GM12878 (cell line): ENCODE data around the gene ATP6V0A1. TPM values are rescaled to one million over a fixed set of nuclear protein-coding genes. Genes with fewer than 3 reads are reported as not detected.

ENCODE experiments used
- ATAC-seq: fragments of 200-7000 bp; cut with Tn5 transposase; 3 replicates; pipeline ENCODE4 v1.9.1; 2020; ENCODE audit warnings: mild to moderate bottlenecking, moderate library complexity
- BruUV-seq: library from RNA; stranded (reverse); fragments of 400-500 nt; replicated peaks from 2 replicates; lab custom pipeline; 2021; lab: Mats Ljungman, UMichigan
- CTCF ChIA-PET: fragments of 300-600 bp; sonication (Branson Sonifier 250); formaldehyde crosslinking; extraction: SDS; loops from one replicate; lab custom pipeline; 2021; ENCODE audit warnings: inconsistent platforms; lab: Yijun Ruan, JAX
- POLR2A ChIA-PET: fragments of 350-600 bp; formaldehyde crosslinking; extraction: SDS; loops from one replicate; lab custom pipeline; 2021; ENCODE audit warnings: inconsistent platforms; lab: Charles Lee
- RAD21 ChIA-PET: fragments of 300-600 bp; sonication (Branson Sonifier 250); formaldehyde crosslinking; loops from one replicate; lab custom pipeline; 2023; ENCODE audit warnings: antibody characterized with exemption; ENCODE audit not compliant: unreplicated experiment; lab: Charles Lee
- SMC1A ChIA-PET: fragments of 300-600 bp; sonication (Branson Sonifier 250); formaldehyde crosslinking; loops from one replicate; lab custom pipeline; 2023; ENCODE audit not compliant: unreplicated experiment, uncharacterized antibody; lab: Charles Lee
- DNase-seq: peaks from one replicate; pipeline ENCODE4 v3.0.0-alpha.2; 2011; ENCODE audit warnings: low read depth, low spot score
- FAIRE-seq: peaks from 3 replicates; lab custom pipeline; 2011; peaks lifted over from hg19 to GRCh38; lab: Jason Lieb, UNC
- H2AFZ ChIP-seq: 2 replicates; pipeline ENCODE4 v1.6.0; 2011; ENCODE audit warnings: low read depth, low read length, control low read depth; ENCODE audit not compliant: control insufficient read depth
- H3K27ac ChIP-seq: 2 replicates; pipeline ENCODE4 v1.5.1; 2011; ENCODE audit warnings: control low read depth; ENCODE audit not compliant: control insufficient read depth, insufficient read depth
- H3K27me3 ChIP-seq, 2 experiments: replicated peaks in 1 of 2; 2 replicates each; pipeline versions ENCODE4 v1.6.0 to v1.6.1; 2011; ENCODE audit warnings: low read length in 1 of 2; ENCODE audit not compliant: control insufficient read depth in 2 of 2, insufficient read depth in 2 of 2
- H3K36me3 ChIP-seq, 2 experiments: 2 replicates each; pipeline ENCODE4 v1.5.1; 2011; ENCODE audit warnings: low read length in 1 of 2; ENCODE audit not compliant: control insufficient read depth in 2 of 2, insufficient read depth in 2 of 2
- H3K4me1 ChIP-seq: 2 replicates; pipeline ENCODE4 v1.6.1; 2011; ENCODE audit warnings: mild to moderate bottlenecking, low read length, moderate library complexity, mixed read lengths; ENCODE audit not compliant: control insufficient read depth, insufficient read depth
- H3K4me2 ChIP-seq: 2 replicates; pipeline ENCODE4 v1.6.0; 2011; ENCODE audit warnings: control low read depth; ENCODE audit not compliant: control insufficient read depth, insufficient read depth
- H3K4me3 ChIP-seq: fragments of 200-600 bp; sonication (generic); 2 replicates; pipeline ENCODE4 v1.5.1; 2016
- H3K79me2 ChIP-seq: 2 replicates; pipeline ENCODE4 v1.6.0; 2011; ENCODE audit warnings: low read length; ENCODE audit not compliant: control insufficient read depth, insufficient read depth
- H3K9ac ChIP-seq: 2 replicates; pipeline ENCODE4 v1.8.0; 2011; ENCODE audit warnings: low read length, control low read depth, mixed read lengths; ENCODE audit not compliant: control insufficient read depth, insufficient read depth
- H3K9me3 ChIP-seq: replicated peaks from 3 replicates; pipeline ENCODE4 v1.5.1; 2011; ENCODE audit warnings: mild to moderate bottlenecking, low read length; ENCODE audit not compliant: control insufficient read depth, insufficient read depth
- H4K20me1 ChIP-seq: 2 replicates; pipeline ENCODE4 v1.6.0; 2011; ENCODE audit not compliant: control insufficient read depth, insufficient read depth
- BACH1 ChIP-seq: fragments of 450-650 bp; IDR thresholded peaks from 2 replicates; pipeline ENCODE4 v1.6.1; 2017; ENCODE audit warnings: mild to moderate bottlenecking, borderline replicate concordance
- BCL11A ChIP-seq: IDR thresholded peaks from 2 replicates; pipeline ENCODE4 v1.6.1; 2011; ENCODE audit warnings: low read depth, low read length
- CBX5 ChIP-seq: sonication (generic); IDR thresholded peaks from 2 replicates; pipeline ENCODE4 v1.6.1; 2016; ENCODE audit warnings: low read depth, moderate library complexity, mild to moderate bottlenecking, inconsistent platforms
- CTCF ChIP-seq, 3 experiments: IDR thresholded peaks in 2 of 3; conservative IDR thresholded peaks in 1 of 3; 2 replicates each; pipeline ENCODE4 v1.5.1; 2011; ENCODE audit warnings: low read depth in 3 of 3, low read length in 3 of 3, mild to moderate bottlenecking in 3 of 3, control low read depth in 2 of 3, moderate library complexity in 2 of 3, inconsistent platforms in 1 of 3, mixed read lengths in 1 of 3; ENCODE audit not compliant: control insufficient read depth in 2 of 3, insufficient read depth in 1 of 3; ENCODE audit errors: extremely low read depth in 1 of 3
- GATAD2B ChIP-seq: fragments of 450-650 bp; conservative IDR thresholded peaks from 2 replicates; pipeline ENCODE4 v1.6.1; 2017; ENCODE audit warnings: low read depth, mild to moderate bottlenecking, moderate library complexity
- HDAC6 ChIP-seq: fragments of 200-600 bp; sonication (generic); IDR thresholded peaks from one replicate; pipeline ENCODE4 v1.8.0; 2017; ENCODE audit warnings: antibody characterized with exemption; ENCODE audit not compliant: unreplicated experiment
- IRF3 ChIP-seq: fragments of 450-650 bp; IDR thresholded peaks from 2 replicates; pipeline ENCODE4 v1.6.1; 2014; ENCODE audit warnings: mild to moderate bottlenecking
- LARP7 ChIP-seq: fragments of 450-650 bp; IDR thresholded peaks from 2 replicates; pipeline ENCODE4 v1.6.1; 2017; ENCODE audit warnings: mild to moderate bottlenecking
- POLR2AphosphoS2 ChIP-seq: IDR thresholded peaks from 2 replicates; pipeline ENCODE4 v1.6.1; 2011; ENCODE audit warnings: low read depth, mild to moderate bottlenecking, low read length, improper control_type of control experiment, moderate library complexity
- RB1 ChIP-seq: fragments of 450-650 bp; formaldehyde crosslinking; IDR thresholded peaks from 2 replicates; pipeline ENCODE4 v1.6.1; 2017; ENCODE audit warnings: mild to moderate bottlenecking, borderline replicate concordance
- RFX5 ChIP-seq: IDR thresholded peaks from 2 replicates; pipeline ENCODE4 v1.6.1; 2011; ENCODE audit warnings: low read depth, low read length, improper control_type of control experiment
- SMC3 ChIP-seq: IDR thresholded peaks from 2 replicates; pipeline ENCODE4 v1.6.1; 2011; ENCODE audit warnings: low read length, improper control_type of control experiment, borderline replicate concordance
- SUPT20H ChIP-seq: IDR thresholded peaks from 2 replicates; pipeline ENCODE4 v1.6.1; 2011; ENCODE audit warnings: low read depth, mild to moderate bottlenecking, low read length, moderate library complexity, borderline replicate concordance; ENCODE audit not compliant: control insufficient read depth
- TCF12 ChIP-seq: IDR thresholded peaks from 2 replicates; pipeline ENCODE4 v1.6.1; 2011; ENCODE audit warnings: low read depth, mild to moderate bottlenecking, low read length
- YY1 ChIP-seq: IDR thresholded peaks from 2 replicates; pipeline ENCODE4 v1.6.1; 2011; ENCODE audit warnings: low read depth, mild to moderate bottlenecking, low read length
- WGBS: methylation state at CpG from one replicate; pipeline ENCODE4 v1.1.6; 2016; ENCODE audit warnings: low lambda C conversion rate; ENCODE audit not compliant: insufficient replicate concordance, insufficient coverage; ENCODE audit errors: missing lambda C conversion rate; 5-methylcytosine and 5-hydroxymethylcytosine counted together
- in situ Hi-C: fragments of 300-500 bp; cut with MboI; formaldehyde crosslinking; loops from 9 replicates; pipeline ENCODE4 v1.14.3; 2018; ENCODE audit warnings: mixed read lengths
- intact Hi-C: fragments of 100-400 bp; cut with micrococcal nuclease; formaldehyde crosslinking; loops from one replicate; pipeline ENCODE4 v1.14.2; 2022; ENCODE audit not compliant: unreplicated experiment
- polyA plus RNA-seq, 11 experiments: library from polyadenylated mRNA; depleted of rRNA in 4 of 11; unstranded in 6 of 11; stranded (reverse) in 5 of 11; fragments of >200 nt; fragmentation: Nextera tagmentation in 4 of 11; fragmentation: Illumina TruSeq in 1 of 11; extraction: Ambion mirVana in 4 of 11; extraction: Trizol in 1 of 11; gene quantifications; 1 replicate in 1 of 11; 2 replicates in 10 of 11; pipeline versions ENCODE4 v1.2.1 to v1.2.3, GENCODE V29; 2011 to 2016; ENCODE audit warnings: inconsistent platforms in 2 of 11, missing spikeins in 2 of 11, low read depth in 1 of 11
- total RNA-seq, 4 experiments: library from RNA; depleted of rRNA in 3 of 4; stranded (reverse); fragments of >200 nt in 3 of 4; fragmentation: Illumina TruSeq in 1 of 4; extraction: Trizol in 1 of 4; gene quantifications; 2 replicates each; pipeline versions ENCODE4 v1.2.1 to v1.2.3, GENCODE V29; 2013 to 2021

The ATP6V0A1 gene
- total and polyA plus RNA-seq, 10 of the 15 experiments (the other 5 are each of a cell fraction or from before 2014, with no cell fraction given), result 3.0 to 76.6 (median 30.9) TPM

GRCh38 chr17:42493319-42493718, 34.6 kb downstream of the ATP6V0A1 start:
- ChIA-PET CTCF (interaction anchor here (0.8 to 2.3 kb wide), 4 partner anchors 8 to 271 kb away, joined by 3 to 7 read pairs (median 3); no protein-coding TSS in a partner anchor), POLR2A (interaction anchor here (0.5 to 0.7 kb wide), 2 partner anchors 55 to 218 kb away, joined by 3 to 8 read pairs; no protein-coding TSS in a partner anchor), SMC1A (interaction anchor here (0.6 to 2.0 kb wide), 6 partner anchors 24 to 179 kb away, joined by 3 to 4 read pairs (median 3); no protein-coding TSS in a partner anchor), RAD21 (interaction anchor here (0.7 kb wide), 1 partner anchor 117 kb away, joined by 4 read pairs; no protein-coding TSS in a partner anchor)
- ATAC-seq, result no peak
- Histone ChIP-seq H3K27me3 (no peaks in the 10 kb centered on the region), H3K4me3 (no peak overlapping the region), H3K27ac (no peak overlapping the region), H2AFZ (no peak overlapping the region), H3K4me2 (no peak overlapping the region), H4K20me1 (no peaks in the 10 kb centered on the region), H3K4me1 (no peaks in the 10 kb centered on the region), H3K9ac (no peak overlapping the region), H3K9me3 (no peaks in the 10 kb centered on the region), H3K79me2 (no peaks in the 10 kb centered on the region), H3K36me3 (peaks cover 16% of the 10 kb centered on the region in 2 experiments)
- intact Hi-C loops (no loop called here), in situ Hi-C loops (no loop called here)
- TF ChIP-seq SUPT20H (no peak), RB1 (no peak), BCL11A (no peak)
- 98% methylated on average over 3 of the region's 3 CpGs for WGBS
- no TSS peak for BruUV-seq
- no peak for FAIRE-seq
- DNase-seq, result no peak

GRCh38 chr17:42494673-42495072, 36.0 kb downstream of the ATP6V0A1 start:
- POLR2A ChIA-PET, result interaction anchor here (1.1 kb wide), 1 partner anchor 29 kb away, joined by 3 read pairs; no protein-coding TSS in a partner anchor
- Histone ChIP-seq H3K9ac (no peak overlapping the region), H3K79me2 (no peaks in the 10 kb centered on the region), H2AFZ (no peak overlapping the region), H3K27me3 (no peaks in the 10 kb centered on the region), H3K4me1 (no peaks in the 10 kb centered on the region), H3K9me3 (no peaks in the 10 kb centered on the region), H3K4me3 (no peak overlapping the region), H3K36me3 (peaks cover 14 to 16% of the 10 kb centered on the region in 2 experiments), H3K4me2 (no peak overlapping the region), H4K20me1 (no peaks in the 10 kb centered on the region), H3K27ac (no peak overlapping the region)
- WGBS, result 82% methylated on average over 4 of the region's 4 CpGs
- RAD21 ChIA-PET, result interaction anchor here (1.3 kb wide), 2 partner anchors 18 to 80 kb away, joined by 3 read pairs; no protein-coding TSS in a partner anchor
- FAIRE-seq (no peak), DNase-seq (no peak), ATAC-seq (no peak)
- intact Hi-C loops (no loop called here), in situ Hi-C loops (no loop called here)
- SMC1A ChIA-PET, result interaction anchor here (0.7 to 2.0 kb wide), 7 partner anchors 9 to 90 kb away, joined by 3 to 4 read pairs (median 4); no protein-coding TSS in a partner anchor
- no TSS peak for BruUV-seq
- CTCF ChIA-PET, result interaction anchor here (0.6 to 2.3 kb wide), 7 partner anchors 10 to 172 kb away, joined by 3 to 11 read pairs (median 4); no protein-coding TSS in a partner anchor
- no peak for TF ChIP-seq RFX5
- no peak for TF ChIP-seq BACH1
- TF ChIP-seq CTCF (IDR thresholded peaks at IDR 0.05 in 2 of 3, conservative IDR thresholded peaks at IDR 0.05 in 1 of 3; ENCODE audit: control insufficient read depth in 2 of 3, extremely low read depth in 1 of 3, insufficient read depth in 1 of 3, low read depth in 3 of 3, low read length in 3 of 3), result no peak
- no peak for TF ChIP-seq POLR2AphosphoS2
- TF ChIP-seq SMC3, result no peak
- TF ChIP-seq IRF3, result no peak
- TF ChIP-seq GATAD2B, result no peak
- TF ChIP-seq LARP7, result no peak
- TF ChIP-seq CBX5, result no peak
- TF ChIP-seq TCF12, result no peak
- no peak for TF ChIP-seq HDAC6
- no peak for TF ChIP-seq YY1
